Endometrial microvascular endothelial cells (primary cell): ENCODE data around the gene BLOC1S4. TPM values are rescaled to one million over a fixed set of nuclear protein-coding genes. Genes with fewer than 3 reads are reported as not detected.

ENCODE experiments used
- in situ Hi-C: cut with HindIII; loops from 2 replicates; pipeline ENCODE4 v1.10.0; 2017; ENCODE audit warnings: low sequenced_read_pairs, low pct_unique_long_range_greater_than_20kb; ENCODE audit errors: inconsistent ontology term
- total RNA-seq: library from RNA; depleted of rRNA; stranded (reverse); fragments of >200 nt; gene quantifications from one replicate; pipeline ENCODE4 v1.2.3, GENCODE V29; 2015; ENCODE audit errors: inconsistent ontology term

Gene BLOC1S4
- total RNA-seq, 1 donor from 2014 or later: 10.1 TPM

DNA sequence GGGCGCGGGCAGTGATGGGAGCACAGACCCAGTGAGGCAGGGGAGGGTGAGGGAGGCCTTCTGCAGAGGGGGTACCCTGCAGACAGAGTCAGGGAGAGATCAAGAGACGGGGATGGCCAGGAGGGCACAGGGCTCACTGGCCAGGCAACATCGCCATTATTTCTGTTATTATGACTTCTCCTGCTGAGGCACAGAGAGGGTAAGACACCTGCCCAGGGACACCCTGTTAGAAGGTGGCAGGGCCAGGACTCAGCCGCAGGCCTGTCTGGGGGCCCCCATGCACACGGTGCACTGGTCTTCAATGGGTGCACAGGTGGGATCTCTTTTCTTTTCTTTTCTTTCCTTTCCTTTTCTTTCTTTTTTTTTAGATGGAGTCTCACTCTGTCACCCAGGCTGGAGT is 15.8 kb downstream of the BLOC1S4 start:
- in situ Hi-C loops: no loop called here

DNA sequence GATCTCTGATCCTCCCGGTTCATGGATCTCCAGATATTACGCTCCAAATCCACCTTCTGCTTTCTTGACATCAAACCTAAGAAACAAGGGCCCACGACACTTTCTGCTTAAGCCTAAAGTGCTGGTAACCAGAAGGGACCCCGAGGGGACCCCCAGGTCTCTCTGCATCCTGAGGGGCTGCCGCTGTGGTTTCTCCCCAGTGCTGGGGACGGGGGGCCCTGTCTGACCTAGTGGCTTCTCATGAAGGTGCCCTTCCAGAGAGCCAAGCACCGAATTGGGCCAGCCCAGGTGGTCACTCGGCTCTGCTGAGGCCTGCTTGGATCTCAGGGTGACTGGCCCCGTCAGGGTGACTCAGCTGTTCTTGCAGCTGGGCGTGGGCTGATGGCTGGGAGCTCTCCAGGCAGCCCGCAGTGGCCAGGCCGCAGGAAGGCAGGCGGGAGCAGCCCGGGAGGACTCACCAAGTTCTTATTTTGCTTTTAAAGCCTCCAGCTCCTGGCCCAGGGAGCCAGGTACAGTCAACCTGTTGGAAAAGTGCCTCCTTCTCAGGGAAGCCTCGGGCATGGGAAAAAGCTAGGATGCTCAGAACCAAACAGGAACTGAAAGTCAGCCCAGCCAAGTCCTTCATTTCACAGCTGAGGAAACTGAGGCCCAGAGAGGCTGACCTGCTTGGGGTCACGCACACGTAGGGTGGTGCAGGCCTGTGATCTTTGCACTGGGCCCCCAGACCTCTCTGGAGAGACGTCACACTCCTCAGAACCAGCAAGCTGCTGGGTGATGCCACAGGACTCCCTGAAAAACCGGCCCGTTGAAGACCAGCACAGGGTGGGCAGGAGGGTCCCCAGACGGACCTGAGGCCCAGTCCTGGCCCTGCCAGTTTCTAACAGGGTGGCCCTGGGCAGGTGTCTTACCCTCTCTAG is 16.7 kb downstream of the BLOC1S4 start:
- in situ Hi-C loops: no loop called here

DNA sequence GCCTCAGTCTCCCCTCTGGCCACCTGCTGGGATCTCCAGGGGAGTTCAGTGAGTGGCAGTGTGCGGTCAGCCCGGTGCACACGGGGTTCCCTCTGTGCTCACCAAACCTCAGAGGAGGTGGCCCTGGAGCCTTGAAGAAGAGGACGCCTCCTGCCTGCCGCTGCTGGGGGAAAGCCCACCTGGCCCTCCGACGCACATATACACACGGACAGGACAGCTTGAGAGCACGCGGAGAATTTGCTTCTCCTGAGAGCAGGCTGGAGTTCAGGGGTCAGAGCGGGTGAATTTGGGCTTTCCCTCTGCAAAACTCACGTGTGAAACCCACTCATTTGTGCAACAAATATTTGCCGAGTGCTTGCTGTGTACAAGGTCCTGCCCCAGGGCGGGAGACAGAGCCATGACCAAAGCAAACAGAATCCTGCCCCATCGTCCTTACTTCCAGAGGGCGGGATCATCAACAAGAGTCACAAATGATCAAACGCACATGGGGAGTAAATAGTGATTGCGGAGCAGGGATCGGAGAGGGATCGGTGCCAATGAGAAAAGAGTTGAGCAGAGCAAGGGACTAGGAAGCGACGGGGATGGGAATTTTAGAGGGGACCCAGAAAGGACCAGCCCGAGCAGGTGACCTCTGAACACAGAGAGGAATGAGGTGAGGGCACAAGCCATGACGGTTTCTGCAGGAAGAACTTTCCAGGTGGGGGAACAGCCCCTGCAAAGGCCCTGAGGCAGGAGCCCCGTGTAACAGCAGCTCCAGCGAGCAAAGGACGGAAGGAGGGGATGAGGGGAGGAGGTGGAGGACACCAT is 17.6 kb downstream of the BLOC1S4 start:
- in situ Hi-C loops: no loop called here

DNA sequence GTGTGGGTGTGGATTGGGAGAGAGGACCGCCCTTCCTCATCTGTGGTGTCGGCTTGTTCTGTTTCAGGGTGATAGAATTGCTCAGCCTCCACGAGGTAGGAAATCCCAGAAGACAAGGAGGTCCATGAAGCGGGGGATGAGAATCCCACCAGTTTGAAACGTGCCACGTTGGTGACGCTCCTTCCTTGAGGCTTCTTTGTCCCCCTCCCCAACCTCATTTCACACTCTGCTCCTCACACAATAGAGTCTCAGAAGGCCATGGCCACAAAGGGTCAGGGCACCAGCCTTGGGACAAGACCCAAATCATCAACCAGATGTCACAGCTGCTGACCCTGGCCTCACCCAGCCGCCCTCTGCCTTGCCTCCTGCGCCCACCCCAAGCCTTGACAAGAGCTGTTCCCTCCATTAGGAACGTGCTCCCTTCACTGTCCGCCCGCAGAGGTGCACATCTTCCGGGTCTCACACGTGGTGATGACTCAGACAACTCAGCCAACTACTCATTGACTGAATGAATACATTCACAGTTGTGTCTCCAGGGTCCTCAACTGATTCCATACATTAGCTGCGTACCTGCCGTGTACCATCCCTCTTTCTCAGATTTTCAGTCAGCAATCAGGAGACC is 18.3 kb downstream of the BLOC1S4 start:
- in situ Hi-C loops: no loop called here

DNA sequence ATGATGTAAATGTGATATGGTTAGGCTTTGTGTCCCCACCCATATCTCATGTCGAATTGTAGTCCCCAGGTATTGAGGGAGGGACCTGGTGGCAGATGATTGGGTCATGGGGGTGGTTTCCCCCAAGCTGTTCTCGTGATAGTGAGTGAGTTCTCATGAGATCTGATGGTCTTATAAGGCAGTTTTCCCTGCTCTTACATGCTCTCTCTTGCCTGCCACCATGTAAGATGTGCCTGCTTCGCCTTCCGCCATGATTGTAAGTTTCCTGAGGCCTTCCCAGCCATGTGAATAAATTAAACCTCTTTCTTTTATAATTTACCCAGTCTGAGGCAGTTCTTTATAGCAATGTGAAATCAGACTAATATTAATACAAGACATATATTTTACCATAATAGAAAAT is 23.9 kb downstream of the BLOC1S4 start:
- in situ Hi-C loops: no loop called here

DNA sequence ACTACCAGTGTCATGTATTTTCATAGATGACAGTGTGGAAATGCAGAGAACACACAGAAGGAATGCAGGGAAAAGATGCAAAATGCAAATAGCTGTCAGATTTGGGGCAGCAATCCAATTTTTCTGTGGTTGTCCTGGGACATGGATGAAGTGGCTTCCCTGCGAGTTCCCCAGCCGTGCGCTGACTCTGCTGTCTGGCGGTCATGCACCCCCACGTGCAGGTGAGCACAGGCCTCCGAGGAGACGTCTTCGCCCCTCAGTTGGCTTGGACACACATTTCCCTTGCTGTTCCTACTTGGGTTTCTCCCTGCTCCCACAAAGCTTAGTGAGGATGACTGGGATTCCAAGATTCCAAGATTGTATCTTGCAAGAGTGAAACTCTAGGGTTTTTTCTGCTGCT is 24.4 kb downstream of the BLOC1S4 start:
- in situ Hi-C loops: no loop called here

DNA sequence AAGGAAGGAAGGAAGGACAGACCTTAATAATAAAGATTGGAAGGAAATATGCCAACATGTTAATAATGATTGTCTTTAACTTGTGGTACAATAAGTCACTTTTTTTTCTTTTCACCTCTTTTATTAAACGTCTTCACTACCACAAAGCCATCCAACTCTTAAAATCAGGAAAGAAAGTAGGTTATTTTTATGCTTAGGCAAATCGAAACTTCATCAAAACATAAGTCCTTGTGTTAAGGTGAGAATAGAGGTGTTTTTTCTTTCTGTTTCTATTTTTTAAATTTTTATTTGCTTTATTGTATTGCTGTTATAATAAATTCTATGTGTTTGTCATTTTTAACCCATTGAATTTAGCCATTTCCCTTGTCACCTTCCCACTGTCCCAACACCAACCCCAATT is 26.5 kb downstream of the BLOC1S4 start:
- in situ Hi-C loops: no loop called here

DNA sequence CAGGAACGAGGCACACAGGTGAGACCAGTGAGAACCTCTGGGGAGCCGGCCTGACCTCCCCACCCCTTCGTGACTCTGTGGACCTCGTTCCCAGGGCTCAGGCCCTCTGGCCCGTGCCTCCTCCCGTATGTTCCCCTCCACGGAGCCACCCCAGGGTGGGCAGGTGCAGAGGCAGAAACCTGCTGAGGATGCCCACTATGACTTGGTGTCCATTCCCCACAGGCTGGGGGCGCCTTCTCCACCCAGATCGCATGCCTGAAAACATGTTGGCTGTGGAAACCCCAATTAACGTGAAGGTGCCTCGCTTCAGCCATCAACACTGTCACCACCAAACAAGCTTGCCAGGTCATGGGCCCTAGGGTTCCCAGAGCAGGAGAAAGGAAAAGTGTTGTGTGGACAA is 27.0 kb downstream of the BLOC1S4 start:
- in situ Hi-C loops: no loop called here

DNA sequence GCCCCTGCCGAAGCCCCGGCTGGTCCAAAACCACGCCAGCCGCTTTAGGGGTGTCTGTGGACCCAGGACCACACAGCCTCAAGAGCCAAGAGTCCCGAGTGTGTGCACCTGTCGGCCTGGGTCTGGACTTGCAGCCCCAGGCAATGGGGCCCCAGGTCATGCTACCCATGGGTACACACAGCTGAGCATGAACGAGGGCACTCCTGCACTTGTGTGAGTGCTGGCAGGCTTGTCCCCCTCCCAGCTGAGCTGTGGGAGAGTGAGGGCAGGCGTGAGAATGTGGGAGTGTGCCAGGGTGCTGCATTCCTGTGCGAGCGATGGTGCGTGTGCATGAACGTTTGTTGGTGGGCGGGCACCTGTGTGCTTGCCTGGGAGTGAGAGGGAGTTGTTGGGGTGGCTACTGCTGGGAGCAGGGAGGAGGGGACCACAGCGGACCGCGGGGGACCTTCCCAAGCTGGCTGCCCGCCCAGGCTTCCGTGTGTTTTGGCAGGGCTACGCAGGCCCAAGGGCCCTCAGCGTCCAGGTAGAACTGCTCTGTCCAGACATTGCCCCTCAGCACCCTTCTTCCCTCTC is 30.8 kb downstream of the BLOC1S4 start:
- in situ Hi-C loops: no loop called here

DNA sequence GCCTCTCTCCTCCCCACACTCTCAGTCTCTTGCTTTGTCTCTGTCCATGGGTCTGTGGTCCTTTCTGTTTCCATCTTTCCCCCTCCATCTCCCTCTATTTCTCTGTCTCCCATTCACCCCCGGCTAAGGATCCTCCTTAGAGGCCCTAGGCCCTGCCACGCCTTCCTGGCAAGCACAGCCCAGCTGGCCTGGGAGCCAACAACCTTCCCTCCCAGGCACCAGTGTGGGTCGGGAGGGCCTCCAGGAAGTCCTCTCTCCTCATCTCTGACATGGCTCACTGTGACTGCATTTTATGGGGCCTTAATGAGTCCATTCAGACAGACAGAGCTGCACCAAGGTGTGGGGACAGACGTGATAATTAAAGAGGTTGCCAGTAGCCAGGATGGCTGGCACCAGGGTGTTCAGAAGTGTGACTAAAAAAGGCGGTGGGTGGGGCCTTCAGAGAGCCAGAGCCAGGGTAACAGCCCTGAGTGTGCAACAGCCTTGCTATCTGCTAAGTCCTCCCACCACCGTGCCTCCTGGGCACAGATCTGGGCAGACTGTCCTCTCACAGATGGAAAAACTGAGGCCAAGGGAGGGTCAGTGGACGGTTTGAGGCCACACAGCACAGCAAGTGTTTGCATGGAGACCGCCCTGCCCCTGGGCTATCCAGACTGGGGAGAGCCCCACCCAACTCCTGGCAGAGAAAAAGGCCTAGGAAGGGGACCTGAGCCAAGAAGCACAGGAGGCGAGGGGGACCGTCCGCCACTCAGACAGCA is 31.5 kb downstream of the BLOC1S4 start:
- in situ Hi-C loops: no loop called here

DNA sequence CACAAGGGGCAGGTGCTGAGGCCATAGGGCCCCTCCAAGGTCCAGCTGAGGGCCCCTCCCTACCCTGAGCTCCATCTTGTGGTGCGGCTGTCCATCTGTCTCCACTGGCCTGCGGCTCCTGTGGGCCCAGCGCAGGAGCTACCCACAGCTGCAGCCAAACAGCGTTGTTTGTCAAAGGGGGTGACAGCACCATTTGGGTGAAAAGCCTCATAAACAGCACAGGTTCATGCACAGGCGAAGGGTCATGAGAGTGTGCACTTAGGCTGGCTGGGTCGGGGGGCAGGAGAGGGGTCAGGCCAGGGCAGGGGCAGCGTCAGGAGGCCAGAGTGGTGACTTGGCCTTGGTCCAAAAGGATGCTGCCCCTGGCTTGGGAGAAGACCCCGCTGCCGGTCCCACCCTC is 32.3 kb downstream of the BLOC1S4 start:
- in situ Hi-C loops: no loop called here

DNA sequence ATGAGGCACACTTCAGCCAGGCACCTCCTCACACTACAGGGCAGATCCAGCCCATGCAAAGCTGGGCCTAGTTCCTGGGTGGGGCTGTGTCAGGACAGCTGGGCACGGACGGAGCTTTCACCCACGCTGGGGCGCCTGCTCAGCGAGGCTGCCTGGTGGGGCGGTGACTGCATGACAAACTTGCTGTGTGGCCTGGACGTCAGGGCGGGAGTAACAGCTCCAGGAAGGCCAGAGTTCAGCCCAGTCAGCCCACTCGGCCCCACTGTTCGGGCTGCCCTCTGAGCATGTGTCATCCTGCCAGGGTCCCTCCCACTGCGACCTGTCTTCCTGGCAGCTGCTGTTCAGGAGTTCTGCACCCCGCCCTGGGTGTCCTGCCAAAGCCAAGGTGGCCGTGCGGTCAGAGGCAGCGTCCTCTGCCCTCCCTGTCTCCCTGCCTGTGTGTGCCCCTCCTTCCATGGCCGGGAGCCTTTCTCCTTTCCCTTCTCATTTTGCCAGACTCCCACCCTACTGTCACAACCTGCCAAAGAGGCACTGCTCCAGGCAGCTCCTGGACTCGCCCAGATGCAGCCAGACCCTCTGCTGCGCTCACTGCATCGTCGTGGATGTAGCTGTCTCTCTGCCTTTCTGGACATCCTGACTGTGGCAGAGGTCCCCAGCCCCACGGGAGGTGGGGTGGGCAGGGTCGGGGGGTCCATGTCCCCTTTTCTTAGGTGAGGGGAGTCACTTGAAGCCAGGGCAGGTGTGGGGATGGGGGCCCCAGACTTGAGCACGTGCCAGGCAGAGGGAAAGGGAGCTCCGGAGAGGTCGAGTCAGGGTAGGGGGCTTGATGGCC is 33.6 kb downstream of the BLOC1S4 start:
- in situ Hi-C loops: no loop called here

DNA sequence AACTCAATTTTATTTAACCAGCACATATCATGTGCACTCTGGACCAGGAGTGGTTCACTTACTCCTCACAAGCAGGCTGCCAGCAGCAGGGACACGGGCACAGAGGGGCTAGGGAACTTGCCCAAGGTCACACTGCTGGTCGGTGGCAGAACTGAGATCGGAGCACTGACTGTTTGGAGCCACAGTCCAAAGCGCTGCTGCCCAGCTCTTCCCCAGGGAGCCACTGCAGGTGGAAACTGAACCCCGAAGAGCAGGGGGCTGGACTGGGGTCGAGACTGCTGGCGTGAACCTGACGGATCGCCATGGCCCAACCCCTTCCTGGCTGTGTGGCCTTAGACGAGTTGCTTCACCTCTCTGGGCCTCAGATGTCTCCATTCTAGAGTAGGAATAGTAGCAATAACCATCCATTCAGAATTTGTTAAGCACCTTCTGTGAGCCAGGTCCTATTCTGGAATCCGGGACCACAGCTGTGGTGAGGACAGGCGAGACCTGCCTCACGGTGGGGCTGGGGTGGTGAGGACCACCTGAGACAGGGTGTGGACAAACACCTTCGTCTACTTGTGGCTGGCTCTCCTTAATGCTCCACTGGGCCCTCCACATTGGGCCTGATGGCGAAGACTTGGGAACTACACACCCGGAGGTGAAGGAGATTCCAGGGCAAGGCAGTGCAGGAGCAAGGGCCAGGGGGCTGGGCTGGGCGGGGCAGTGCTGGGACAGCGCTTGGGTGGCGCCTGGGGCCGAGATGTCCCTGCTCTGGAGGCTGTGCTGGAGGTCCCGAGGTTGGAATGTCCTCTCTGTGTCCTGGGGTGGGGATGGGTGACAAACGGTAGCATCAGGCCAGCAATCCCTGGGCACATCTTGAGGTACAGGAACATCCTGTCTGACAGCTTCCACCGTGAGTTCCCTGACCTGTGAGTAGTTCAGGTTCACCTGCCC is 34.6 kb downstream of the BLOC1S4 start:
- in situ Hi-C loops: no loop called here

DNA sequence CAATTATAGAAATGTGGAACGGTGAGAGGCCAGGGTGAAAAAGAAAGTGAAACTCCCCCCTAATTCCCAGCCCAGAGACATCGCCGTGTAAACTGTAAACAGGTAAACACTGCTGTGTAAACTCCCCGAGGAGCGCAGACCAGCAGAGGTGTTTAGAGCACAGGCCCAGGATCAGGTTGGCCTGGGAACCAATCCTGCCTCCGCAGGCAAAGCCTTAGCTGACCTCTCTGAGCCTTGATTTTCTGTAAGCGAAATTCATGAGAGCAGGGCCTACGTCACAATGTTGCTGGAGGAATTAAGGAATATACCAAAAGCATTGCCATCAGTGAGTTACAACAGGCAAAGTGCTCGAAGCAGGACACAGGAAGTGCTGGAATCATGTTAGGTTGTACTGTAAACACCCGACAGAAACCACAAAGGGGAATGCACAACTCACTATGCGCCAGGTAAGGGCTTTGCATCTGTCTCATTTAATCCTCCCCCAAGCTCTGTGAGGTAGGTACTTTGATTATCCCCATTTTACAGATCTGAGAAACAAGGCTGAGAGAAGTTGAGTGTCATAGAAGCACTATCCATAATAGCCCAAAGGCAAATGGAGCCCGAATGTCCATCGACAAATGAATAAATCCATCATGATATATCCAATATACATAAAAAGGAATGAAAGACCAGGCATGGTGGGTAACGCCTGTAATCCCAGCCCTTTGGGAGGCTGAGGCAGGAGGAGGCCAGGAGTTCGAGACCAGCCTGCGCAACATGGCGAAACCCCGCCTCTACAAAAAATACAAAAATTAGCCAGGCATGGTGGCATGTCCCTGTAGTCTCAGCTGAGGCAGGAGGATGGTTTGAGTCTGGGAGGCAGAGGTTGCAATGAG is 35.9 kb downstream of the BLOC1S4 start:
- in situ Hi-C loops: no loop called here

DNA sequence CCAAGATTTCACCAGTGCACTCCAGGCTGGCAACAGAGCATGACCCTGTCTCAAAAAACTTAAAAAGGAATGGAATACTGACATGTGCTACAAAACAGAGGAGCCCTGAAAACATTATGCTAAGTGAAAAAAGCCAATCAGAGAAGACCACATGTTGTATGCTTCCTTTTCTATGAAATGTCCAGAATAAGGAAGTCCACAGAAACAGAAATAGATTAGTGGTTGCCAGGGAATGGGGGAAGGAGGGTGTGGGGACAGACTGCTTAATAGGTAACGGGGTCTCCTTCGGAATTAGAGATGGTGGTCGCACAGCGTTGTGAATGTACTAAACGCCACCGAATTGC is 36.5 kb downstream of the BLOC1S4 start:
- in situ Hi-C loops: no loop called here

DNA sequence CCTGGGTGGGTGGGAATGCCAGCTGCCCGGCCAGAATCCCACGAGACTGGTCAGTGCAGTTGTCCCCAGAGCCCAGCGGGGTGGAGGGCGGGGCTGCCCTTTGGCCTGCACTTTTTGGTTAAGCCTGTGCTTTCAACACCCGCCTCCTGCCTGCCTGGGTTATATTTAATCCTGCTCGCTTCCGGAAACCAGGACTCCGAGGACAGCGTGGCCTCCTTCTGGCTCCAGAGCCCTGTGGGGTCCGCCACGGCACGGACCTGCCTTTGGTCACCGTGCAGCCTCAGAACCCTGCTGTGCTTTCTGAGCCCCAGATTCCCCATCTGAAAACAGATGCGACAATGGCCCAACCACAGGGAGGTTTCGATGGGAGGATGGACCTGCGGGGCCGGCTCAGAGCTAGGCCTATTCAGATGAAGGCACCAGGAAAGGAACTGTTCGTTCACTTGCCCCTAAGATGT is 37.2 kb downstream of the BLOC1S4 start:
- in situ Hi-C loops: no loop called here
